H1 (cell line): ENCODE results near the gene CAMTA2. TPM values are rescaled to one million over a fixed set of nuclear protein-coding genes. Genes with fewer than 3 reads are reported as not detected.

Experiments used
- CHD1 ChIP-seq: IDR thresholded peaks from 2 replicates; pipeline ENCODE4 v1.6.1; 2012; ENCODE audit warnings: low read depth, low read length, improper control_type of control experiment
- GTF2F1 ChIP-seq: IDR thresholded peaks from 2 replicates; pipeline ENCODE4 v1.6.1; 2012; ENCODE audit warnings: low read depth, low read length, improper control_type of control experiment, borderline replicate concordance
- NANOG ChIP-seq: IDR thresholded peaks from 2 replicates; pipeline ENCODE4 v1.6.1; 2011; ENCODE audit warnings: low read length, low read depth, mild to moderate bottlenecking, inconsistent platforms; ENCODE audit not compliant: insufficient read depth, poor library complexity, severe bottlenecking
- POLR2A ChIP-seq, 2 experiments: IDR thresholded peaks; 1 replicate in 1 of 2; 2 replicates in 1 of 2; pipeline ENCODE4 v1.6.1; 2011; ENCODE audit warnings: low read depth in 2 of 2, low read length in 2 of 2, mild to moderate bottlenecking in 2 of 2; ENCODE audit errors: control extremely low read depth in 1 of 2
- SP1 ChIP-seq: IDR thresholded peaks from 2 replicates; pipeline ENCODE4 v1.6.1; 2011; ENCODE audit warnings: low read depth, low read length
- TBP ChIP-seq: IDR thresholded peaks from 2 replicates; pipeline ENCODE4 v1.6.1; 2011; ENCODE audit warnings: low read depth, low read length, improper control_type of control experiment
- polyA plus RNA-seq, 7 experiments: library from polyadenylated mRNA; depleted of rRNA in 3 of 7; stranded (reverse) in 5 of 7; unstranded in 2 of 7; fragments of >200 nt in 5 of 7; fragments of 200-250 nt in 2 of 7; gene quantifications; 1 replicate in 5 of 7; 2 replicates in 1 of 7; 4 replicates in 1 of 7; pipeline versions ENCODE4 v1.2.1 to v1.2.3, GENCODE V29; 2011 to 2013; ENCODE audit warnings: missing spikeins in 2 of 7, mixed read lengths in 2 of 7
- total RNA-seq: library from RNA; stranded (reverse); fragmentation: NEBNext Ultra II Directional; extraction: Animal tissue kit (Norgen Biotek cat#: 25700); gene quantifications from 2 replicates; pipeline ENCODE4 v1.2.1, GENCODE V29; 2021

The CAMTA2 gene
- total and polyA plus RNA-seq, 2 of the 8 experiments (the other 6 are each of a cell fraction or from before 2014, with no cell fraction given) = 5.5 to 12.0 TPM

DNA sequence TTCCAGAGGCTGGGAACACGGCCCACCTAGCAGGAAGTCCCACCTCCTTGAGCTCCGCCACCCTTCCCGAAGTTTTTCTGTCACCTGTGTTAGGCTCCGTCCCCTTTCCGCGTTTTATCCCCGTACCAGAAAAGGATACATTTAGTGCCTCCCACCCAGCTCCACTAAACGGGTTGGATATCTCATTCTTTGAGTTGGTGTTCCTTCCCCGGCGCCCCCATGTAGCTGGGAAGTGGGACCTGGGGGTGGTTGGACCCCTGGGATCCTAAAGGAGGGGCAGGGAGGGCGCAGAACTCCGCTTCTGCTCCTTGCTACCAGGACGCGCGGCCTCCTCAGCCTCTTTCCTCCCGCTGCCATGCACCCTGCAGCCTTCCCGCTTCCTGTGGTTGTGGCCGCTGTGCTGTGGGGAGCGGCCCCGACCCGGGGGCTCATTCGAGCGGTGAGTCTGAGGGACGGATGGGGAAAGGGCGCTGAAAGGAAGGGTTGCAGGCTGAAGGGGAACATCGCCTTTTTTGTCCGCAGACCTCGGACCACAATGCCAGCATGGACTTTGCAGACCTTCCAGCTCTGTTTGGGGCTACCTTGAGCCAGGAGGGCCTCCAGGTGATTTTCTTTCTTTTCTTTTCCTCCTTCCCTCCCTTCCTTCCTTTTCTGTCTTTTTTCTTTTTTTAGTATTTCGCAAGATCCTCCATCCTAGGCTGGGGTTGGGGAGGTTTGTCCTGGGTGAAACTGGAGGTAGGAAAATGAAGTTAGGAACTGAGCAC lies 46.7 kb downstream of the CAMTA2 start (continued):
- no peak for TF ChIP-seq NANOG
- TF ChIP-seq CHD1 = no peak
- TF ChIP-seq SP1 = no peak
- TF ChIP-seq POLR2A (IDR thresholded peaks at IDR 0.05; ENCODE audit: control extremely low read depth in 1 of 2, low read depth in 2 of 2, low read length in 2 of 2) = no peak
- 0 out of 2 replicates have a peak, but pooled peaks have one; percentile 5 for TF ChIP-seq TBP
- no peak for TF ChIP-seq GTF2F1
